Measurements from ENCODE around the gene PRKN. TPM values are rescaled to one million over a fixed set of nuclear protein-coding genes. Genes with fewer than 3 reads are reported as not detected.

Gene PRKN
- total RNA-seq, 1 donor from 2014 or later = not detected

- Mint-ChIP-seq H3K36me3 (ENCODE audit: low read depth) (no peaks in the 10 kb centered on the region), H3K27ac (no peak overlapping the region)
- intact Hi-C loops (cut with micrococcal nuclease) = no loop called here
Observed at GRCh38 chr6:161802231-161802630, 925.3 kb downstream of the PRKN start.

GRCh38 chr6:161798844-161799394, 928.6 kb downstream of the PRKN start:
- DNase-seq (ENCODE audit: low spot score) = no peak
- intact Hi-C loops (cut with micrococcal nuclease) = no loop called here
- no peaks in the 10 kb centered on the region for H3K36me3 Mint-ChIP-seq (ENCODE audit: low read depth)
- no peak overlapping the region for H3K4me3 Mint-ChIP-seq (ENCODE audit: low read depth)
- H3K27me3 Mint-ChIP-seq (ENCODE audit: low read depth) = no peaks in the 10 kb centered on the region
- H3K4me1 Mint-ChIP-seq (ENCODE audit: low read depth) = no peaks in the 10 kb centered on the region
- no peaks in the 10 kb centered on the region for H3K9me3 Mint-ChIP-seq
- H3K27ac Mint-ChIP-seq = no peak overlapping the region

More at GRCh38 chr6:161802231-161802630, 925.3 kb downstream of the PRKN start:
- no peaks in the 10 kb centered on the region for H3K4me1 Mint-ChIP-seq (ENCODE audit: low read depth)
- H3K27me3 Mint-ChIP-seq (ENCODE audit: low read depth) = no peaks in the 10 kb centered on the region
- H3K4me3 Mint-ChIP-seq (ENCODE audit: low read depth) = no peak overlapping the region
- no peaks in the 10 kb centered on the region for H3K9me3 Mint-ChIP-seq
- no peak for DNase-seq (ENCODE audit: low spot score)

- no peaks in the 10 kb centered on the region for H3K27me3 Mint-ChIP-seq (ENCODE audit: low read depth)
- H3K27ac Mint-ChIP-seq = no peak overlapping the region
- DNase-seq (ENCODE audit: low spot score) = no peak
- no peak overlapping the region for H3K4me3 Mint-ChIP-seq (ENCODE audit: low read depth)
- no peaks in the 10 kb centered on the region for H3K9me3 Mint-ChIP-seq
- intact Hi-C loops (cut with micrococcal nuclease) = no loop called here
- no peaks in the 10 kb centered on the region for H3K4me1 Mint-ChIP-seq (ENCODE audit: low read depth)
- no peaks in the 10 kb centered on the region for H3K36me3 Mint-ChIP-seq (ENCODE audit: low read depth)
Observed at GRCh38 chr6:161796681-161797080, 930.9 kb downstream of the PRKN start.

GRCh38 chr6:161792851-161793493, 934.6 kb downstream of the PRKN start:
- H3K4me3 Mint-ChIP-seq (ENCODE audit: low read depth) = no peak overlapping the region
- H3K27ac Mint-ChIP-seq = no peak overlapping the region
- H3K4me1 Mint-ChIP-seq (ENCODE audit: low read depth) = no peaks in the 10 kb centered on the region
- DNase-seq (ENCODE audit: low spot score) = no peak
- H3K9me3 Mint-ChIP-seq = no peaks in the 10 kb centered on the region
- intact Hi-C loops (cut with micrococcal nuclease) = no loop called here
- no peaks in the 10 kb centered on the region for H3K36me3 Mint-ChIP-seq (ENCODE audit: low read depth)
- H3K27me3 Mint-ChIP-seq (ENCODE audit: low read depth) = no peaks in the 10 kb centered on the region

- Mint-ChIP-seq H3K36me3 (ENCODE audit: low read depth) (no peaks in the 10 kb centered on the region), H3K4me1 (ENCODE audit: low read depth) (no peaks in the 10 kb centered on the region), H3K27me3 (ENCODE audit: low read depth) (no peaks in the 10 kb centered on the region), H3K9me3 (no peaks in the 10 kb centered on the region), H3K27ac (no peak overlapping the region), H3K4me3 (ENCODE audit: low read depth) (no peak overlapping the region)
- intact Hi-C loops (cut with micrococcal nuclease) = no loop called here
- no peak for DNase-seq (ENCODE audit: low spot score)
Observed at GRCh38 chr6:161788531-161788930, 939.0 kb downstream of the PRKN start.

- Mint-ChIP-seq H3K27me3 (ENCODE audit: low read depth) (no peaks in the 10 kb centered on the region), H3K36me3 (ENCODE audit: low read depth) (no peaks in the 10 kb centered on the region), H3K9me3 (no peaks in the 10 kb centered on the region), H3K27ac (no peak overlapping the region), H3K4me3 (ENCODE audit: low read depth) (no peak overlapping the region), H3K4me1 (ENCODE audit: low read depth) (no peaks in the 10 kb centered on the region)
- no peak for DNase-seq (ENCODE audit: low spot score)
- intact Hi-C loops (cut with micrococcal nuclease) = no loop called here
Observed at GRCh38 chr6:161772176-161772575, 955.4 kb downstream of the PRKN start.

GRCh38 chr6:161761966-161762365, 965.6 kb downstream of the PRKN start:
- Mint-ChIP-seq H3K4me3 (ENCODE audit: low read depth) (no peak overlapping the region), H3K36me3 (ENCODE audit: low read depth) (no peaks in the 10 kb centered on the region), H3K4me1 (ENCODE audit: low read depth) (no peaks in the 10 kb centered on the region), H3K9me3 (no peaks in the 10 kb centered on the region), H3K27me3 (ENCODE audit: low read depth) (no peaks in the 10 kb centered on the region), H3K27ac (no peak overlapping the region)
- intact Hi-C loops (cut with micrococcal nuclease) = no loop called here
- no peak for DNase-seq (ENCODE audit: low spot score)

GRCh38 chr6:161755080-161755479, 972.5 kb downstream of the PRKN start:
- Mint-ChIP-seq H3K4me1 (ENCODE audit: low read depth) (no peaks in the 10 kb centered on the region), H3K27me3 (ENCODE audit: low read depth) (no peaks in the 10 kb centered on the region), H3K36me3 (ENCODE audit: low read depth) (no peaks in the 10 kb centered on the region), H3K4me3 (ENCODE audit: low read depth) (no peak overlapping the region), H3K27ac (no peak overlapping the region), H3K9me3 (no peaks in the 10 kb centered on the region)
- no peak for DNase-seq (ENCODE audit: low spot score)
- intact Hi-C loops (cut with micrococcal nuclease) = no loop called here

GRCh38 chr6:161750686-161751085, 976.9 kb downstream of the PRKN start:
- DNase-seq (ENCODE audit: low spot score) = no peak
- H3K27ac Mint-ChIP-seq = no peak overlapping the region
- H3K27me3 Mint-ChIP-seq (ENCODE audit: low read depth) = no peaks in the 10 kb centered on the region
- H3K4me3 Mint-ChIP-seq (ENCODE audit: low read depth) = no peak overlapping the region
- intact Hi-C loops (cut with micrococcal nuclease) = no loop called here
- H3K4me1 Mint-ChIP-seq (ENCODE audit: low read depth) = no peaks in the 10 kb centered on the region
- no peaks in the 10 kb centered on the region for H3K36me3 Mint-ChIP-seq (ENCODE audit: low read depth)
- H3K9me3 Mint-ChIP-seq = no peaks in the 10 kb centered on the region

- DNase-seq (ENCODE audit: low spot score) = no peak
- Mint-ChIP-seq H3K27ac (no peak overlapping the region), H3K9me3 (no peaks in the 10 kb centered on the region), H3K4me3 (ENCODE audit: low read depth) (no peak overlapping the region), H3K27me3 (ENCODE audit: low read depth) (no peaks in the 10 kb centered on the region), H3K4me1 (ENCODE audit: low read depth) (no peaks in the 10 kb centered on the region), H3K36me3 (ENCODE audit: low read depth) (no peaks in the 10 kb centered on the region)
- intact Hi-C loops (cut with micrococcal nuclease) = loop anchor here (2.0 kb wide), 1 partner anchor 449 kb away; no protein-coding TSS in a partner anchor
Observed at GRCh38 chr6:161749576-161749975, 978.0 kb downstream of the PRKN start.

GRCh38 chr6:161748535-161749416, 978.8 kb downstream of the PRKN start:
- Mint-ChIP-seq H3K4me3 (ENCODE audit: low read depth) (no peak overlapping the region), H3K27ac (no peak overlapping the region), H3K27me3 (ENCODE audit: low read depth) (no peaks in the 10 kb centered on the region), H3K9me3 (no peaks in the 10 kb centered on the region), H3K4me1 (ENCODE audit: low read depth) (no peaks in the 10 kb centered on the region), H3K36me3 (ENCODE audit: low read depth) (no peaks in the 10 kb centered on the region)
- intact Hi-C loops (cut with micrococcal nuclease) = loop anchor here (2.0 kb wide), 1 partner anchor 450 kb away; no protein-coding TSS in a partner anchor
- no peak for DNase-seq (ENCODE audit: low spot score)

- Mint-ChIP-seq H3K27me3 (ENCODE audit: low read depth) (no peaks in the 10 kb centered on the region), H3K9me3 (no peaks in the 10 kb centered on the region), H3K4me3 (ENCODE audit: low read depth) (no peak overlapping the region), H3K4me1 (ENCODE audit: low read depth) (no peaks in the 10 kb centered on the region), H3K36me3 (ENCODE audit: low read depth) (no peaks in the 10 kb centered on the region), H3K27ac (no peak overlapping the region)
- DNase-seq (ENCODE audit: low spot score) = no peak
- intact Hi-C loops (cut with micrococcal nuclease) = no loop called here
Observed at GRCh38 chr6:161747506-161747905, 980.1 kb downstream of the PRKN start.

- no peak overlapping the region for H3K4me3 Mint-ChIP-seq (ENCODE audit: low read depth)
- no peaks in the 10 kb centered on the region for H3K9me3 Mint-ChIP-seq
- H3K36me3 Mint-ChIP-seq (ENCODE audit: low read depth) = no peaks in the 10 kb centered on the region
- no peak overlapping the region for H3K27ac Mint-ChIP-seq
- no peaks in the 10 kb centered on the region for H3K27me3 Mint-ChIP-seq (ENCODE audit: low read depth)
- no peak for DNase-seq (ENCODE audit: low spot score)
- H3K4me1 Mint-ChIP-seq (ENCODE audit: low read depth) = no peaks in the 10 kb centered on the region
- intact Hi-C loops (cut with micrococcal nuclease) = no loop called here
Observed at GRCh38 chr6:161745594-161746141, 981.9 kb downstream of the PRKN start.
